H9 (cell line): ENCODE measurements around the gene NT5DC3. TPM values are rescaled to one million over a fixed set of nuclear protein-coding genes. Genes with fewer than 3 reads are reported as not detected.

Experiments used
- DNase-seq: peaks from one replicate; pipeline ENCODE4 v3.0.0-alpha.2; 2017
- H2AFZ ChIP-seq: one replicate; pipeline ENCODE4 v1.6.1; 2013; ENCODE audit warnings: mild to moderate bottlenecking, low read length, control low read depth, moderate library complexity
- H2AK5ac ChIP-seq: 2 replicates; pipeline ENCODE4 v1.6.1; 2013; ENCODE audit warnings: low read length, control low read depth, mixed read lengths; ENCODE audit not compliant: insufficient read length
- H2BK120ac ChIP-seq: one replicate; pipeline ENCODE4 v1.6.1; 2013; ENCODE audit warnings: low read depth, mild to moderate bottlenecking, low read length, control low read depth, inconsistent platforms; ENCODE audit not compliant: poor library complexity, severe bottlenecking
- H2BK12ac ChIP-seq: 2 replicates; pipeline ENCODE4 v1.6.1; 2013; ENCODE audit warnings: low read length, control low read depth, mixed read lengths, low read depth; ENCODE audit not compliant: insufficient read length
- H2BK15ac ChIP-seq: 2 replicates; pipeline ENCODE4 v1.6.1; 2013; ENCODE audit warnings: low read depth, low read length, control low read depth
- H2BK20ac ChIP-seq: one replicate; pipeline ENCODE4 v1.6.1; 2013; ENCODE audit warnings: low read depth, mild to moderate bottlenecking, low read length, control low read depth, inconsistent platforms; ENCODE audit not compliant: poor library complexity, severe bottlenecking
- H2BK5ac ChIP-seq: 2 replicates; pipeline ENCODE4 v1.6.1; 2013; ENCODE audit warnings: low read length, control low read depth, mixed read lengths; ENCODE audit not compliant: insufficient read length
- H3K14ac ChIP-seq: 2 replicates; pipeline ENCODE4 v1.6.1; 2013; ENCODE audit warnings: low read length, control low read depth; ENCODE audit not compliant: insufficient read depth
- H3K18ac ChIP-seq: 2 replicates; pipeline ENCODE4 v1.6.1; 2013; ENCODE audit warnings: low read depth, mild to moderate bottlenecking, mixed read lengths, low read length, control low read depth; ENCODE audit not compliant: insufficient read length
- H3K23ac ChIP-seq: 2 replicates; pipeline ENCODE4 v1.6.1; 2013; ENCODE audit warnings: low read length, control low read depth, mixed read lengths, low read depth; ENCODE audit not compliant: insufficient read length
- H3K23me2 ChIP-seq: 2 replicates; pipeline ENCODE4 v1.6.1; 2013; ENCODE audit warnings: low read depth, mild to moderate bottlenecking, mixed read lengths, low read length, control low read depth; ENCODE audit not compliant: insufficient read length, poor library complexity, severe bottlenecking
- H3K27ac ChIP-seq: 2 replicates; pipeline ENCODE4 v1.5.1; 2013; ENCODE audit warnings: low read length, control low read depth, mixed read lengths, low read depth; ENCODE audit not compliant: insufficient read length
- H3K27me3 ChIP-seq: 2 replicates; pipeline ENCODE4 v1.6.1; 2013; ENCODE audit warnings: low read length, control low read depth, inconsistent platforms; ENCODE audit not compliant: insufficient read depth
- H3K4ac ChIP-seq: 2 replicates; pipeline ENCODE4 v1.6.1; 2013; ENCODE audit warnings: low read depth, mild to moderate bottlenecking, control low read depth, inconsistent platforms, low read length, moderate library complexity
- H3K4me1 ChIP-seq: 2 replicates; pipeline ENCODE4 v1.6.1; 2013; ENCODE audit warnings: low read length, control low read depth, inconsistent platforms; ENCODE audit not compliant: insufficient read depth
- H3K4me2 ChIP-seq: 2 replicates; pipeline ENCODE4 v1.6.1; 2013; ENCODE audit warnings: low read length, control low read depth, mixed read lengths; ENCODE audit not compliant: insufficient read length, insufficient read depth
- H3K56ac ChIP-seq: 2 replicates; pipeline ENCODE4 v1.6.1; 2013; ENCODE audit warnings: low read depth, mild to moderate bottlenecking, mixed read lengths, low read length, control low read depth; ENCODE audit not compliant: insufficient read length
- H3K79me1 ChIP-seq: 2 replicates; pipeline ENCODE4 v1.6.1; 2013; ENCODE audit warnings: low read depth, mild to moderate bottlenecking, moderate library complexity, low read length, control low read depth, inconsistent platforms; ENCODE audit not compliant: insufficient read depth, poor library complexity, severe bottlenecking
- H3K79me2 ChIP-seq: 2 replicates; pipeline ENCODE4 v1.6.1; 2013; ENCODE audit warnings: low read length, control low read depth, inconsistent platforms; ENCODE audit not compliant: insufficient read depth
- H3K9ac ChIP-seq: 2 replicates; pipeline ENCODE4 v1.6.1; 2013; ENCODE audit warnings: low read length, control low read depth, mixed read lengths; ENCODE audit not compliant: insufficient read length; ENCODE audit errors: extremely low read depth
- H3K9me3 ChIP-seq: one replicate; pipeline ENCODE4 v1.6.1; 2013; ENCODE audit warnings: low read depth, low read length, inconsistent platforms; ENCODE audit not compliant: control insufficient read depth
- H3T11ph ChIP-seq: one replicate; pipeline ENCODE4 v1.6.1; 2013; ENCODE audit warnings: mild to moderate bottlenecking, low read length, control low read depth, inconsistent platforms
- H4K20me1 ChIP-seq: one replicate; pipeline ENCODE4 v1.6.1; 2013; ENCODE audit not compliant: control insufficient read depth, insufficient read length, insufficient read depth
- H4K5ac ChIP-seq: 2 replicates; pipeline ENCODE4 v1.6.1; 2013; ENCODE audit warnings: low read depth, mild to moderate bottlenecking, mixed read lengths, low read length, control low read depth; ENCODE audit not compliant: insufficient read length
- H4K8ac ChIP-seq: replicated peaks from 2 replicates; pipeline ENCODE4 v1.6.1; 2013; ENCODE audit warnings: low read length, control low read depth, mixed read lengths, low read depth; ENCODE audit not compliant: insufficient read length
- H4K91ac ChIP-seq: 2 replicates; pipeline ENCODE4 v1.6.1; 2013; ENCODE audit warnings: low read depth, mild to moderate bottlenecking, moderate library complexity, mixed read lengths, low read length, control low read depth; ENCODE audit not compliant: insufficient read length
- H3K27ac Mint-ChIP-seq, 3 experiments: 2 replicates in 2 of 3; 3 replicates in 1 of 3; pipeline ENCODE4 v1.8.0; 2020 to 2021; ENCODE audit warnings: mixed read lengths in 3 of 3, mild to moderate bottlenecking in 1 of 3, moderate library complexity in 1 of 3
- H3K27me3 Mint-ChIP-seq: 2 replicates; pipeline ENCODE4 v1.8.0; 2021; ENCODE audit warnings: low read depth, mild to moderate bottlenecking, moderate library complexity, mixed read lengths
- H3K36me3 Mint-ChIP-seq, 3 experiments: 2 replicates in 2 of 3; 3 replicates in 1 of 3; pipeline ENCODE4 v1.8.0; 2020 to 2021; ENCODE audit warnings: low read depth in 3 of 3, mixed read lengths in 3 of 3; ENCODE audit not compliant: insufficient read depth in 1 of 3
- H3K4me1 Mint-ChIP-seq, 2 experiments: 2 replicates each; pipeline ENCODE4 v1.8.0; 2020; ENCODE audit warnings: mixed read lengths in 2 of 2
- H3K4me3 Mint-ChIP-seq, 2 experiments: 2 replicates in 1 of 2; 3 replicates in 1 of 2; pipeline ENCODE4 v1.8.0; 2020 to 2021; ENCODE audit warnings: mild to moderate bottlenecking in 2 of 2, mixed read lengths in 2 of 2, moderate library complexity in 1 of 2
- H3K9me3 Mint-ChIP-seq, 2 experiments: 2 replicates in 1 of 2; 3 replicates in 1 of 2; pipeline ENCODE4 v1.8.0; 2020; ENCODE audit warnings: mild to moderate bottlenecking in 2 of 2, mixed read lengths in 2 of 2, moderate library complexity in 1 of 2
- WGBS: extraction: QIAGEN DNeasy Blood & Tissue Kit; methylation state at CpG from one replicate; pipeline ENCODE4 v1.1.7; 2013; ENCODE audit warnings: missing lambda C conversion rate, low lambda C conversion rate, mixed read lengths; ENCODE audit not compliant: insufficient read length; ENCODE audit errors: extremely low coverage; 5-methylcytosine and 5-hydroxymethylcytosine counted together
- total RNA-seq: library from RNA; stranded (reverse); gene quantifications from 2 replicates; pipeline ENCODE4 v1.2.1, GENCODE V29; 2021
- TF ChIP-seq, protein P1 (sequence below): fragments of 200-600 bp; sonication (generic); conservative IDR thresholded peaks from 3 replicates; pipeline ENCODE4 v1.8.0; 2021; ENCODE audit warnings: antibody characterized with exemption, mild to moderate bottlenecking

Gene NT5DC3
- total RNA-seq, 1 experiment from 2014 or later = 13.6 TPM

DNA sequence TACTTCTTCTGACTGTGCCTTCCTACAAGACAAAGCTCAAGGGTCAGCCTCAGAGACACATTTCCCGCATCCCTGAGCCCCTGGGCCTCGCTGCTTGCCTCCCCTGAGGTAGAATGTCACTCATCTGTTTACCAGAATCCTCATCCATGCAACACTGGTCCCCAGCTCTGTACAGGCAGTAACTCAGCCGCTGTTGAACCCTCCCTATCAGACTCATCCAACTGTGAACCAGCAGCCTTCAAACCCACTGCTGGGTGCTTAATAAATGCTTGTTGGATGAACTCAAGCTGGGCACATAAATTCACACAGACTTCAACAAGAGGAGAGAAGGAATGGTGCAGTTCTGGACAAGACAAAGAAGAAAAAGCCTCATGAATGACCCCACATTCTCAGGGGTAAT is 6.1 kb downstream of the NT5DC3 start:
- Histone ChIP-seq H3K4ac (no peak overlapping the region), H3K79me2 (peaks cover 6% of the 10 kb centered on the region), H3K23ac (no peak overlapping the region), H4K5ac (no peak overlapping the region), H3K18ac (no peak overlapping the region), H3T11ph (no peak overlapping the region), H2BK15ac (no peak overlapping the region), H4K8ac (no peak overlapping the region), H3K23me2 (no peaks in the 10 kb centered on the region), H2BK20ac (no peak overlapping the region), H4K20me1 (no peaks in the 10 kb centered on the region), H2AFZ (no peak overlapping the region), H3K79me1 (peaks cover 5% of the 10 kb centered on the region), H2AK5ac (no peak overlapping the region), H2BK120ac (no peak overlapping the region), H3K56ac (no peak overlapping the region), H2BK12ac (no peak overlapping the region), H3K4me1 (peaks cover 4% of the 10 kb centered on the region; the same call in 1 of the 2 replicates), H3K27me3 (no peaks in the 10 kb centered on the region), H2BK5ac (no peak overlapping the region), H3K27ac (no peak overlapping the region), H3K14ac (no peak overlapping the region), H3K9ac (no peak overlapping the region), H4K91ac (no peak overlapping the region), H3K9me3 (no peaks in the 10 kb centered on the region), H3K4me2 (no peak overlapping the region)
- Mint-ChIP-seq H3K27me3 (no peaks in the 10 kb centered on the region), H3K4me1 (peaks cover 35 to 39% of the 10 kb centered on the region in 2 experiments), H3K4me3 (no peak overlapping the region), H3K36me3 (peaks cover 15 to 31% (median 17%) of the 10 kb centered on the region in 3 experiments), H3K27ac (peak overlapping the region; percentile 22 to 90 (median 80); a peak in 4 of 7 replicates), H3K9me3 (peaks cover 0 to 8% of the 10 kb centered on the region in 2 experiments; a peak in 3 of 5 replicates)
- TF ChIP-seq, protein P1, sequence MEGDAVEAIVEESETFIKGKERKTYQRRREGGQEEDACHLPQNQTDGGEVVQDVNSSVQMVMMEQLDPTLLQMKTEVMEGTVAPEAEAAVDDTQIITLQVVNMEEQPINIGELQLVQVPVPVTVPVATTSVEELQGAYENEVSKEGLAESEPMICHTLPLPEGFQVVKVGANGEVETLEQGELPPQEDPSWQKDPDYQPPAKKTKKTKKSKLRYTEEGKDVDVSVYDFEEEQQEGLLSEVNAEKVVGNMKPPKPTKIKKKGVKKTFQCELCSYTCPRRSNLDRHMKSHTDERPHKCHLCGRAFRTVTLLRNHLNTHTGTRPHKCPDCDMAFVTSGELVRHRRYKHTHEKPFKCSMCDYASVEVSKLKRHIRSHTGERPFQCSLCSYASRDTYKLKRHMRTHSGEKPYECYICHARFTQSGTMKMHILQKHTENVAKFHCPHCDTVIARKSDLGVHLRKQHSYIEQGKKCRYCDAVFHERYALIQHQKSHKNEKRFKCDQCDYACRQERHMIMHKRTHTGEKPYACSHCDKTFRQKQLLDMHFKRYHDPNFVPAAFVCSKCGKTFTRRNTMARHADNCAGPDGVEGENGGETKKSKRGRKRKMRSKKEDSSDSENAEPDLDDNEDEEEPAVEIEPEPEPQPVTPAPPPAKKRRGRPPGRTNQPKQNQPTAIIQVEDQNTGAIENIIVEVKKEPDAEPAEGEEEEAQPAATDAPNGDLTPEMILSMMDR = no peak
- DNase-seq = no peak
- no CpG with 5 or more reads among the region's 3 CpGs for WGBS
